HepG2 (cell line): Measurements from ENCODE around the gene RSPRY1. TPM values are rescaled to one million over a fixed set of nuclear protein-coding genes. Genes with fewer than 3 reads are reported as not detected.

Experiments used
- ZSCAN31 ChIP-seq: sonication (generic); formaldehyde crosslinking; IDR thresholded peaks from 2 replicates; pipeline ENCODE4 v1.5.0; 2020; ENCODE audit warnings: low read depth, mild to moderate bottlenecking, missing genetic modification reagents
- polyA plus RNA-seq, 8 experiments: library from polyadenylated mRNA; depleted of rRNA in 3 of 8; stranded (reverse) in 7 of 8; unstranded in 1 of 8; fragments of >200 nt; fragmentation: Illumina TruSeq in 4 of 8; extraction: Trizol in 4 of 8; gene quantifications; 2 replicates each; pipeline versions ENCODE4 v1.2.1 to v1.2.3, GENCODE V29; 2011 to 2016; ENCODE audit warnings: low read depth in 4 of 8, missing spikeins in 1 of 8, mixed read lengths in 1 of 8; ENCODE audit not compliant: insufficient read depth in 1 of 8
- total RNA-seq, 5 experiments: library from RNA; depleted of rRNA; stranded (reverse); fragments of >200 nt; fragmentation: Illumina TruSeq; extraction: Trizol; gene quantifications; 2 replicates each; pipeline ENCODE4 v1.2.3, GENCODE V29; 2016; ENCODE audit warnings: low read depth in 1 of 5
- TF ChIP-seq, protein P1 (sequence below): sonication (generic); formaldehyde crosslinking; IDR thresholded peaks from 2 replicates; pipeline ENCODE4 v1.4.0; 2020; ENCODE audit warnings: missing genetic modification reagents, borderline replicate concordance
- TF ChIP-seq, protein P2 (sequence below): sonication (generic); formaldehyde crosslinking; IDR thresholded peaks from 2 replicates; pipeline ENCODE4 v1.5.0; 2020; ENCODE audit warnings: mild to moderate bottlenecking, missing genetic modification reagents, borderline replicate concordance
- TF ChIP-seq, protein P3 (sequence below): sonication (generic); formaldehyde crosslinking; IDR thresholded peaks from 2 replicates; pipeline ENCODE4 v1.4.0; 2020; ENCODE audit warnings: missing genetic modification reagents
- TF ChIP-seq, protein P4 (sequence below): sonication (generic); formaldehyde crosslinking; IDR thresholded peaks from 2 replicates; pipeline ENCODE4 v1.4.0; 2020; ENCODE audit warnings: missing genetic modification reagents, borderline replicate concordance
- TF ChIP-seq, protein P5 (sequence below), 2 experiments: sonication (generic) in 1 of 2; formaldehyde crosslinking in 1 of 2; IDR thresholded peaks; 2 replicates each; pipeline versions ENCODE4 v1.4.0 to v1.6.1; 2018 to 2020; ENCODE audit warnings: missing genetic modification reagents in 2 of 2, borderline replicate concordance in 1 of 2, low read depth in 1 of 2, mild to moderate bottlenecking in 1 of 2, missing biosample characterization in 1 of 2
- TF ChIP-seq, protein P6 (sequence below): sonication (generic); formaldehyde crosslinking; IDR thresholded peaks from 2 replicates; pipeline ENCODE4 v1.8.1; 2023; ENCODE audit warnings: mild to moderate bottlenecking, missing genetic modification reagents

RSPRY1 gene
- total and polyA plus RNA-seq, 2 of the 13 experiments (the other 11 are each of a cell fraction or from before 2014, with no cell fraction given), result 53.4 to 61.0 TPM

DNA sequence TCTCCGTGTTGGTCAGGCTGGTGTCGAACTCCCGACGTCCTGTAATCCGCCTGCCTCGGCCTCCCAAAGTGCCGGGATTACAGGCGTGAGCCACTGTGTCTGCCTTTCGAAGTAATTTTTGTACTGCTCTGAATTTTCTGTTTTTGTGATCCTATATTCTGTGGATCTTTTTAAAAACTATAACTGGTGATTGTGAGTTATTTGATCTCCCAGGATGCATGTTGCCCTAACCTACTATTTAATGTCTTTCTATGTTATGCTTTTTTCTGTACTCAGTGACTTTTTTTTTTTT lies 2.5 kb downstream of the RSPRY1 start (continued):
- TF ChIP-seq, protein P1, sequence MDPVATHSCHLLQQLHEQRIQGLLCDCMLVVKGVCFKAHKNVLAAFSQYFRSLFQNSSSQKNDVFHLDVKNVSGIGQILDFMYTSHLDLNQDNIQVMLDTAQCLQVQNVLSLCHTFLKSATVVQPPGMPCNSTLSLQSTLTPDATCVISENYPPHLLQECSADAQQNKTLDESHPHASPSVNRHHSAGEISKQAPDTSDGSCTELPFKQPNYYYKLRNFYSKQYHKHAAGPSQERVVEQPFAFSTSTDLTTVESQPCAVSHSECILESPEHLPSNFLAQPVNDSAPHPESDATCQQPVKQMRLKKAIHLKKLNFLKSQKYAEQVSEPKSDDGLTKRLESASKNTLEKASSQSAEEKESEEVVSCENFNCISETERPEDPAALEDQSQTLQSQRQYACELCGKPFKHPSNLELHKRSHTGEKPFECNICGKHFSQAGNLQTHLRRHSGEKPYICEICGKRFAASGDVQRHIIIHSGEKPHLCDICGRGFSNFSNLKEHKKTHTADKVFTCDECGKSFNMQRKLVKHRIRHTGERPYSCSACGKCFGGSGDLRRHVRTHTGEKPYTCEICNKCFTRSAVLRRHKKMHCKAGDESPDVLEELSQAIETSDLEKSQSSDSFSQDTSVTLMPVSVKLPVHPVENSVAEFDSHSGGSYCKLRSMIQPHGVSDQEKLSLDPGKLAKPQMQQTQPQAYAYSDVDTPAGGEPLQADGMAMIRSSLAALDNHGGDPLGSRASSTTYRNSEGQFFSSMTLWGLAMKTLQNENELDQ, result no peak
- TF ChIP-seq, protein P2, sequence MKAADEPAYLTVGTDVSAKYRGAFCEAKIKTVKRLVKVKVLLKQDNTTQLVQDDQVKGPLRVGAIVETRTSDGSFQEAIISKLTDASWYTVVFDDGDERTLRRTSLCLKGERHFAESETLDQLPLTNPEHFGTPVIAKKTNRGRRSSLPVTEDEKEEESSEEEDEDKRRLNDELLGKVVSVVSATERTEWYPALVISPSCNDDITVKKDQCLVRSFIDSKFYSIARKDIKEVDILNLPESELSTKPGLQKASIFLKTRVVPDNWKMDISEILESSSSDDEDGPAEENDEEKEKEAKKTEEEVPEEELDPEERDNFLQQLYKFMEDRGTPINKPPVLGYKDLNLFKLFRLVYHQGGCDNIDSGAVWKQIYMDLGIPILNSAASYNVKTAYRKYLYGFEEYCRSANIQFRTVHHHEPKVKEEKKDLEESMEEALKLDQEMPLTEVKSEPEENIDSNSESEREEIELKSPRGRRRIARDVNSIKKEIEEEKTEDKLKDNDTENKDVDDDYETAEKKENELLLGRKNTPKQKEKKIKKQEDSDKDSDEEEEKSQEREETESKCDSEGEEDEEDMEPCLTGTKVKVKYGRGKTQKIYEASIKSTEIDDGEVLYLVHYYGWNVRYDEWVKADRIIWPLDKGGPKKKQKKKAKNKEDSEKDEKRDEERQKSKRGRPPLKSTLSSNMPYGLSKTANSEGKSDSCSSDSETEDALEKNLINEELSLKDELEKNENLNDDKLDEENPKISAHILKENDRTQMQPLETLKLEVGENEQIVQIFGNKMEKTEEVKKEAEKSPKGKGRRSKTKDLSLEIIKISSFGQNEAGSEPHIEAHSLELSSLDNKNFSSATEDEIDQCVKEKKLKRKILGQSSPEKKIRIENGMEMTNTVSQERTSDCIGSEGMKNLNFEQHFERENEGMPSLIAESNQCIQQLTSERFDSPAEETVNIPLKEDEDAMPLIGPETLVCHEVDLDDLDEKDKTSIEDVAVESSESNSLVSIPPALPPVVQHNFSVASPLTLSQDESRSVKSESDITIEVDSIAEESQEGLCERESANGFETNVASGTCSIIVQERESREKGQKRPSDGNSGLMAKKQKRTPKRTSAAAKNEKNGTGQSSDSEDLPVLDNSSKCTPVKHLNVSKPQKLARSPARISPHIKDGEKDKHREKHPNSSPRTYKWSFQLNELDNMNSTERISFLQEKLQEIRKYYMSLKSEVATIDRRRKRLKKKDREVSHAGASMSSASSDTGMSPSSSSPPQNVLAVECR (CRISPR knock-in tag), result peak; percentile 50; the same call in 1 of the 2 replicates
- TF ChIP-seq, protein P3, sequence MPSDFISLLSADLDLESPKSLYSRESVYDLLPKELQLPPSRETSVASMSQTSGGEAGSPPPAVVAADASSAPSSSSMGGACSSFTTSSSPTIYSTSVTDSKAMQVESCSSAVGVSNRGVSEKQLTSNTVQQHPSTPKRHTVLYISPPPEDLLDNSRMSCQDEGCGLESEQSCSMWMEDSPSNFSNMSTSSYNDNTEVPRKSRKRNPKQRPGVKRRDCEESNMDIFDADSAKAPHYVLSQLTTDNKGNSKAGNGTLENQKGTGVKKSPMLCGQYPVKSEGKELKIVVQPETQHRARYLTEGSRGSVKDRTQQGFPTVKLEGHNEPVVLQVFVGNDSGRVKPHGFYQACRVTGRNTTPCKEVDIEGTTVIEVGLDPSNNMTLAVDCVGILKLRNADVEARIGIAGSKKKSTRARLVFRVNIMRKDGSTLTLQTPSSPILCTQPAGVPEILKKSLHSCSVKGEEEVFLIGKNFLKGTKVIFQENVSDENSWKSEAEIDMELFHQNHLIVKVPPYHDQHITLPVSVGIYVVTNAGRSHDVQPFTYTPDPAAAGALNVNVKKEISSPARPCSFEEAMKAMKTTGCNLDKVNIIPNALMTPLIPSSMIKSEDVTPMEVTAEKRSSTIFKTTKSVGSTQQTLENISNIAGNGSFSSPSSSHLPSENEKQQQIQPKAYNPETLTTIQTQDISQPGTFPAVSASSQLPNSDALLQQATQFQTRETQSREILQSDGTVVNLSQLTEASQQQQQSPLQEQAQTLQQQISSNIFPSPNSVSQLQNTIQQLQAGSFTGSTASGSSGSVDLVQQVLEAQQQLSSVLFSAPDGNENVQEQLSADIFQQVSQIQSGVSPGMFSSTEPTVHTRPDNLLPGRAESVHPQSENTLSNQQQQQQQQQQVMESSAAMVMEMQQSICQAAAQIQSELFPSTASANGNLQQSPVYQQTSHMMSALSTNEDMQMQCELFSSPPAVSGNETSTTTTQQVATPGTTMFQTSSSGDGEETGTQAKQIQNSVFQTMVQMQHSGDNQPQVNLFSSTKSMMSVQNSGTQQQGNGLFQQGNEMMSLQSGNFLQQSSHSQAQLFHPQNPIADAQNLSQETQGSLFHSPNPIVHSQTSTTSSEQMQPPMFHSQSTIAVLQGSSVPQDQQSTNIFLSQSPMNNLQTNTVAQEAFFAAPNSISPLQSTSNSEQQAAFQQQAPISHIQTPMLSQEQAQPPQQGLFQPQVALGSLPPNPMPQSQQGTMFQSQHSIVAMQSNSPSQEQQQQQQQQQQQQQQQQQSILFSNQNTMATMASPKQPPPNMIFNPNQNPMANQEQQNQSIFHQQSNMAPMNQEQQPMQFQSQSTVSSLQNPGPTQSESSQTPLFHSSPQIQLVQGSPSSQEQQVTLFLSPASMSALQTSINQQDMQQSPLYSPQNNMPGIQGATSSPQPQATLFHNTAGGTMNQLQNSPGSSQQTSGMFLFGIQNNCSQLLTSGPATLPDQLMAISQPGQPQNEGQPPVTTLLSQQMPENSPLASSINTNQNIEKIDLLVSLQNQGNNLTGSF (CRISPR knock-in tag), result no peak
- peak; percentile 66; the same call in 1 of the 2 replicates for TF ChIP-seq ZSCAN31 (CRISPR knock-in tag)
- TF ChIP-seq, protein P4, sequence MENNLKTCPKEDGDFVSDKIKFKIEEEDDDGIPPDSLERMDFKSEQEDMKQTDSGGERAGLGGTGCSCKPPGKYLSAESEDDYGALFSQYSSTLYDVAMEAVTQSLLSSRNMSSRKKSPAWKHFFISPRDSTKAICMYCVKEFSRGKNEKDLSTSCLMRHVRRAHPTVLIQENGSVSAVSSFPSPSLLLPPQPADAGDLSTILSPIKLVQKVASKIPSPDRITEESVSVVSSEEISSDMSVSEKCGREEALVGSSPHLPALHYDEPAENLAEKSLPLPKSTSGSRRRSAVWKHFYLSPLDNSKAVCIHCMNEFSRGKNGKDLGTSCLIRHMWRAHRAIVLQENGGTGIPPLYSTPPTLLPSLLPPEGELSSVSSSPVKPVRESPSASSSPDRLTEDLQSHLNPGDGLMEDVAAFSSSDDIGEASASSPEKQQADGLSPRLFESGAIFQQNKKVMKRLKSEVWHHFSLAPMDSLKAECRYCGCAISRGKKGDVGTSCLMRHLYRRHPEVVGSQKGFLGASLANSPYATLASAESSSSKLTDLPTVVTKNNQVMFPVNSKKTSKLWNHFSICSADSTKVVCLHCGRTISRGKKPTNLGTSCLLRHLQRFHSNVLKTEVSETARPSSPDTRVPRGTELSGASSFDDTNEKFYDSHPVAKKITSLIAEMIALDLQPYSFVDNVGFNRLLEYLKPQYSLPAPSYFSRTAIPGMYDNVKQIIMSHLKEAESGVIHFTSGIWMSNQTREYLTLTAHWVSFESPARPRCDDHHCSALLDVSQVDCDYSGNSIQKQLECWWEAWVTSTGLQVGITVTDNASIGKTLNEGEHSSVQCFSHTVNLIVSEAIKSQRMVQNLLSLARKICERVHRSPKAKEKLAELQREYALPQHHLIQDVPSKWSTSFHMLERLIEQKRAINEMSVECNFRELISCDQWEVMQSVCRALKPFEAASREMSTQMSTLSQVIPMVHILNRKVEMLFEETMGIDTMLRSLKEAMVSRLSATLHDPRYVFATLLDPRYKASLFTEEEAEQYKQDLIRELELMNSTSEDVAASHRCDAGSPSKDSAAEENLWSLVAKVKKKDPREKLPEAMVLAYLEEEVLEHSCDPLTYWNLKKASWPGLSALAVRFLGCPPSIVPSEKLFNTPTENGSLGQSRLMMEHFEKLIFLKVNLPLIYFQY (CRISPR knock-in tag), result no peak
- TF ChIP-seq, protein P5, sequence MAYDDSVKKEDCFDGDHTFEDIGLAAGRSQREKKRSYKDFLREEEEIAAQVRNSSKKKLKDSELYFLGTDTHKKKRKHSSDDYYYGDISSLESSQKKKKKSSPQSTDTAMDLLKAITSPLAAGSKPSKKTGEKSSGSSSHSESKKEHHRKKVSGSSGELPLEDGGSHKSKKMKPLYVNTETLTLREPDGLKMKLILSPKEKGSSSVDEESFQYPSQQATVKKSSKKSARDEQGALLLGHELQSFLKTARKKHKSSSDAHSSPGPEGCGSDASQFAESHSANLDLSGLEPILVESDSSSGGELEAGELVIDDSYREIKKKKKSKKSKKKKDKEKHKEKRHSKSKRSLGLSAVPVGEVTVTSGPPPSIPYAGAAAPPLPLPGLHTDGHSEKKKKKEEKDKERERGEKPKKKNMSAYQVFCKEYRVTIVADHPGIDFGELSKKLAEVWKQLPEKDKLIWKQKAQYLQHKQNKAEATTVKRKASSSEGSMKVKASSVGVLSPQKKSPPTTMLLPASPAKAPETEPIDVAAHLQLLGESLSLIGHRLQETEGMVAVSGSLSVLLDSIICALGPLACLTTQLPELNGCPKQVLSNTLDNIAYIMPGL (CRISPR knock-in tag; IDR thresholded peaks at IDR 0.05; ENCODE audit: borderline replicate concordance in 1 of 2, low read depth in 1 of 2), result 0 out of 4 replicates have a peak, but pooled peaks of 1 of the 2 experiments have one; percentile 7
- TF ChIP-seq, protein P6, sequence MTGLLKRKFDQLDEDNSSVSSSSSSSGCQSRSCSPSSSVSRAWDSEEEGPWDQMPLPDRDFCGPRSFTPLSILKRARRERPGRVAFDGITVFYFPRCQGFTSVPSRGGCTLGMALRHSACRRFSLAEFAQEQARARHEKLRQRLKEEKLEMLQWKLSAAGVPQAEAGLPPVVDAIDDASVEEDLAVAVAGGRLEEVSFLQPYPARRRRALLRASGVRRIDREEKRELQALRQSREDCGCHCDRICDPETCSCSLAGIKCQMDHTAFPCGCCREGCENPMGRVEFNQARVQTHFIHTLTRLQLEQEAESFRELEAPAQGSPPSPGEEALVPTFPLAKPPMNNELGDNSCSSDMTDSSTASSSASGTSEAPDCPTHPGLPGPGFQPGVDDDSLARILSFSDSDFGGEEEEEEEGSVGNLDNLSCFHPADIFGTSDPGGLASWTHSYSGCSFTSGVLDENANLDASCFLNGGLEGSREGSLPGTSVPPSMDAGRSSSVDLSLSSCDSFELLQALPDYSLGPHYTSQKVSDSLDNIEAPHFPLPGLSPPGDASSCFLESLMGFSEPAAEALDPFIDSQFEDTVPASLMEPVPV, result no peak
